GM21576 (cell line): ENCODE results near the gene ZNF273.
"Not testable (repeated sequence)": the region's sequence is repeated elsewhere in the genome, so short reads cannot be mapped to it uniquely, and the experiment has no call there.

Experiments used
- ATAC-seq: cut with Tn5 transposase; IDR thresholded peaks from one replicate; pipeline ENCODE4 v1.9.1; 2021; ENCODE audit warnings: mild to moderate bottlenecking, moderate library complexity; ENCODE audit not compliant: unreplicated experiment

The ZNF273 gene

GRCh38 chr7:64944667-64945502 is 41.8 kb downstream of the ZNF273 start:
- ATAC-seq, result not testable (repeated sequence)

DNA sequence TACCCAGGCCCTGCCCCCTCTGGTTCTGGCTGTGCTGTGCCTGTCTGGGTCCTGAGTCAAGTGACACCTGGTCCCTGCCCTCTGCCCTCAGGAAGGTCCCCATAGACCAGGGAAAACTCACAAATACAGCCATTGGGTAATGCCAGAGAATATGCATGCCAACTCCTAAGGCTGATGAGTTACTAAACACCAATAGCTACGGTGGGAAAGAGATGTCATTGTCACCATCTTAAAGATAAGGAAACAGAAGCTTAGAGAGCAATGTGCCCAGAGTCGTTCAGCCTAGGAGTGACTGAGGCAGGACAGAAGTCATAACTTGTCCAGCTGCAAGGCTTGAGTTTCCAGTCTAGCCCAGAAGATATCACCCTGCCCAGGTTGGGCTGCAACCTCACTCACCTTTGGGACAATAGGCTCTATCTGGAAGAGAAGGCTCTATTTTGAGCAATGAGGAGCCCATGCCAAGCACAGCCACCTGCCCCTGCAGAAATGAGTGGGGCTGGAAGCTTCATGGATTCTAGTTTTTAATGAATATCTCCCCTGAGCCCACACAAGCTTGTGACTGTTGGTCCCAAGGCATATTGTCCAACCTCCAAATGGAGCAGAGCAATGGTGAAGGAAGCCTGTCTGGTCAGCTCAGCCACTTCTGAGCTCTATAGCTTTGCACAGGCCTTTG is 42.6 kb downstream of the ZNF273 start:
- ATAC-seq, result no peak

- no peak for ATAC-seq
Measured at GRCh38 chr7:64946772-64947171, 43.7 kb downstream of the ZNF273 start.

DNA sequence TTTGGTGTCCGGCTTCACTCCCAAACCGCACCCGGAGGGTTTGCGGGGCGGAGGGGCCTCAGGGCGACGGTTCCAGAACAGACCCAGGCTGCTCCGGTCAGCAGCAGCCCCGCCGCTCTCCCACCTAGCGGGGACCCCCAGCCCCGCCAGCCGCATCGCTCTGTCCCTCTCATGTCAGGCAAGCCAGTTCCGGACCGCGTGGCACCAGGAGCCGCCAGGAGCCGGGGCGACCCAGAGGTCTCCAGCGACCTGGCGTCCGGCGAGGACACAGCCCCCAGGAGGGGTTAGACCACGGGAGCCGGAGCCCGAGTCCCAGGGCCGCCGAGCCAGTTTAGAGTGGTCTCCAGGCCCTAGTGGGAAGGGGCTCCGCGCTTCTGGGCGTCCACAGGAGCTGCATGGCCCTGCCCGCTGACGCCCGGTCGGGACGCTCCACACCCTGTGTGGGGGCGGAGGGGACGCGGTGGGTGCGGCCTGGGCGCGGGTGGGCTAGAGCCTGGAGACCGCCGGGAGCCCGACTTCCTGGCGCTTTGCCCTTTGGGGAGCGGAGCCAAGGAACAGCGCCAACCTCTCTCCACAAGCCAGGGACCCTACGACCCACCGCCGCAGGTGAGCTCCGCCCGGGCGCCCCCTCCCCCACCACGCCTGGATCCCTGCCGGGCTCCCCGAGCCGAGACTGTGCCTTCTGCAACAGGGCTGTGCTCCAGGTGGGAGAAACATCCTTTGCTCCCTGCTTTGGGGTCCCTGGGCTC is 44.4 kb downstream of the ZNF273 start:
- no peak for ATAC-seq

GRCh38 chr7:64948774-64949173 is 45.7 kb downstream of the ZNF273 start:
- ATAC-seq, result not testable (repeated sequence)

DNA sequence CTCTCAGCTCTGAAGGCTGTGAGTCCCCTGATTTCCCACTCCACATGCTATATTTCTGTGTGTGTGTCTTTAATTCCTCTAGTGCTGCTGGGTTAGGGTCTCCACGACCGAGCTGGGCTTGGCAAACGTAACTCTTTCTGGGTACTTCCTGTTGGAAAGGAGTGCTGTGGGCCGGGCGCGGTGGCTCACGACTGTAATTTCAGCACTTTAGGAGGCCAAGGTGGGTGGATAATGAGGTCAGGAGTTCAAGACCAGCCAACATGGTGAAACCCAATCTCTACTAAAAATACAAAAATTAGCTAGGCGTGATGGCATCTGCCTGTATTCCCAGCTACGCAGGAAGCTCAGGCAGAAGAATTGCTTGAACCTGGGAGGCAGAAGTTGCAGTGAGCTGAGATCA is 47.6 kb downstream of the ZNF273 start:
- not testable (repeated sequence) for ATAC-seq

GRCh38 chr7:64951250-64951848 is 48.3 kb downstream of the ZNF273 start:
- ATAC-seq, result no peak

DNA sequence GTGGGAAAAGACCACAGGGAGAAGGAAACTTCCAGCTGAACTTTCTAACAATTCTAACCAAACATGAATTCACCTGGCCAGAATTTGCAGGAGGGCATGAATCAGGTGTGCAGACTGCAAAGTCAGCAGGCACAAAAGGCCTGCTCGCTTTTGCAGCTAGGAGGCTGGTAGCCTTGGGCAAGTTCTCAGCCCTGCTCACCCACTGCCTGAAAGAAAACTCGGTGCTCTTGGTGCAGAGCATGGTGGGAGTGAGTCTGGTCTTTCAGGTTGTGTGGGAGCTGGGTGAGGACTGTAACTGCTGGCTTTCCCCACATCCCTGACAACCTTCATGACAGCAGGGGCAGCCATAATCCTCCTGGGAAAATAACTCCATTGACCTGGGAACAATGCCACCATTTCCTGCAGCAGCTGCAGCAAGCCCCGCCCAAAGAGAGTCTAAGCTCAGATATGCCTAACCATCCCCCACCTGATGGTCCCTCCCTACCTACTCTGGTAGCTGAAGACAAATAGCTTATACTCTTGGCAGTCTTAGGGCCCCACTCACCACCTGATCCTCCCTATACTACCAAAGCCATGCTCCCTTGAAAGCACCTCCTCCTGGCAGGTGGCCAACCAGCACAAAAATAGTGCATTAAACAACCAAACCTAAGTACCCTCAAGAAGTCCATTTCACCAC is 56.1 kb downstream of the ZNF273 start:
- ATAC-seq, result no peak

- ATAC-seq, result no peak
Measured at GRCh38 chr7:64965594-64965993, 62.5 kb downstream of the ZNF273 start.

- ATAC-seq, result no peak
Measured at GRCh38 chr7:64978497-64979203, 75.6 kb downstream of the ZNF273 start.
